AG04449 (cell line): ENCODE results near the gene TMEM222.

Source experiments
- CTCF ChIA-PET: fragments of 350-600 bp; formaldehyde crosslinking; extraction: SDS; loops from one replicate; lab custom pipeline; 2021; ENCODE audit warnings: antibody characterized with exemption; lab: Yijun Ruan, JAX
- POLR2A ChIA-PET: fragments of 400-600, 350-600 bp; formaldehyde crosslinking; extraction: SDS; loops from one replicate; lab custom pipeline; 2020; ENCODE audit warnings: antibody characterized with exemption, inconsistent platforms; lab: Yijun Ruan, JAX
- DNase-seq: peaks from one replicate; pipeline ENCODE4 v3.0.0-alpha.2; 2010; ENCODE audit warnings: low read depth, low spot score
- H3K4me3 ChIP-seq: 2 replicates; pipeline ENCODE4 v1.5.1; 2011; ENCODE audit warnings: low read depth, mild to moderate bottlenecking, control low read depth, low read length
- CTCF ChIP-seq: IDR thresholded peaks from one replicate; pipeline ENCODE4 v1.5.1; 2011; ENCODE audit warnings: mild to moderate bottlenecking, moderate library complexity, low read length, control low read depth, inconsistent platforms; ENCODE audit not compliant: insufficient read depth; ENCODE audit errors: missing control alignments

The TMEM222 gene

DNA sequence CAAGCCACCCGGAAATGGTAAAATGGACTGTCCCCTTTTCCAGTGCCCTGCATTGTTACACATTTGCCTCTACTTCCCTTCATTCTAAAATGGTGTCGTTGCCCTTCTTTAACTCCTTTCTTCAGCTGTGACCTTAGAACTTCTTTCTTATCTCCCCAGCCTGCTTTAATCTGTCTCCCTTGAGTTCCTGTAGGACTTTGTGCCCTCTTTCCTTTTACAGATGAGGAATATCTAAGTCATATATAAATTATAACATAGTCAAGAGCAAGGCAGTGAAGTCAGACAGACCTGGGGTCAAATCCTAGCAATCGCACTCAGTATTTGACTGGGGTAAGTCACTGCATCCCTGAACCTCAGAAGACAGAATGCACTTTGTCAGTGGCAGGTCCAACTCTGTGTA lies 31.4 kb upstream of the TMEM222 start:
- CTCF ChIA-PET = interaction anchor here (0.8 to 2.1 kb wide), 6 partner anchors 9 to 191 kb away, joined by 3 to 11 read pairs (median 5); no protein-coding TSS in a partner anchor
- POLR2A ChIA-PET = no interaction called here

DNA sequence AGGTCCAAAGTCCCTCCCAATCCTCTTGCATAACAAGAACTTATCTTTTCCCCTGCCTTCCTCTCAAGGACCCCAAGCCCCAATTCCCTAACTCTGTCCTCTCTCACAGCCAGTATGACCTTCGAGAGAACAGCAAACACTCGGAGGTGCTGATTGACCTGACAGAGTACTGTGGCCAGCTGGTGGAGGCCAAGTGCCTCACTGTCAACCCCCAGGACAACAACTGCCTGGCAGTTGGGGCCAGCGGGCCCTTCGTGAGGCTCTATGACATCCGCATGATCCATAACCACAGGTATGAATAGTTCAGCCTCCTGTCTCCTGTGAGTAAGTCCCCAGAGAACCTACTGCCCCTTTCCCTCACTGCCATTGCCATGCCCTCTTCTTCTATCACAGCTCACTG lies 29.9 kb upstream of the TMEM222 start:
- CTCF ChIA-PET = interaction anchor here (0.8 to 2.1 kb wide), 8 partner anchors 8 to 196 kb away, joined by 3 to 11 read pairs (median 4); no protein-coding TSS in a partner anchor
- H3K4me3 ChIP-seq = no peak overlapping the region
- DNase-seq = no peak
- no peak for TF ChIP-seq CTCF
- POLR2A ChIA-PET = no interaction called here

More for the DNA sequence above, 31.4 kb upstream of the TMEM222 start:
- H3K4me3 ChIP-seq = no peak overlapping the region
- no peak for TF ChIP-seq CTCF
- no peak for DNase-seq

DNA sequence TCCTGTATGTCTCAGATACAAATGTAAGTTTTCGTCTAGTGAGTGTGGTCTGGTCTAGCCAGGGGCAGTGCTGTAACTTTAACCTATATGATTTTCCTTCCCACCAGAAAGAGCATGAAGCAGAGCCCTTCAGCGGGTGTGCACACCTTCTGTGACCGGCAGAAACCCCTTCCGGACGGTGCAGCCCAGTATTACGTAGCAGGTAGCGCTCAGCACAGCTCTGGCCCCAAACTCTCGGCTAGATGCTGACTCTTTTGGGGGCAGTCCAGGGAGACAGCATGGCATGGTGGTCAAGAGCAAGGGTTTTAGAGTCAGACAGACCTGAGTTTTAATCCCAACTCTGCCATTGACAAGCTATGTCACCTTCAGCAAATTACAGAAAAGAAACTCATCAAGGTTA lies 28.0 kb upstream of the TMEM222 start:
- ChIA-PET POLR2A (interaction anchor here (1.0 kb wide), 1 partner anchor 188 kb away, joined by 3 read pairs; no protein-coding TSS in a partner anchor), CTCF (interaction anchor here (1.1 to 18.6 kb wide), 13 partner anchors 11 to 368 kb away, joined by 3 to 671 read pairs (median 112); partner anchors contain the start of genes AHDC1, CD164L2 and GPR3)
- DNase-seq = no peak
- no peak for TF ChIP-seq CTCF
- no peak overlapping the region for H3K4me3 ChIP-seq

GRCh38 chr1:27296773-27297291 lies 25.1 kb upstream of the TMEM222 start:
- CTCF ChIA-PET = interaction anchor here (0.6 to 18.6 kb wide), 63 partner anchors 14 to 383 kb away, joined by 3 to 671 read pairs (median 5); partner anchors contain the start of genes AHDC1, CD164L2, FCN3 and GPR3
- POLR2A ChIA-PET = no interaction called here
- peak; percentile 82 for TF ChIP-seq CTCF
- DNase-seq = no peak
- H3K4me3 ChIP-seq = no peak overlapping the region

DNA sequence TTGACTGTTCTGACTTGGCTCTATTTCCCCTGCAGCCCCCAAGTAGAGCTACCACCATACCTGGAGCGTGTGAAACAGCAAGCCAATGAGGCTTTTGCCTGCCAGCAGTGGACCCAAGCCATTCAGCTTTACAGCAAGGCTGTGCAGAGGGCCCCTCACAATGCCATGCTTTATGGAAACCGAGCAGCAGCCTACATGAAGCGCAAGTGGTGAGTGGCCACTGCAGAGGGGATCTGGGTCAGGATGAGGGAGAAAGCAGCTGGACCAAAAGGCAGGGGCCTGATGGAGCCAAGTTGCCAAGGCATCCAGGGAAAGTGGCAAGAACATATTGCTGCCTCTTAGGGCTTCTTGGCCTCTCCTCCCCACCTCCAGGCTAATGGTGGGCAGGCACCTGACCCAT lies 24.1 kb upstream of the TMEM222 start:
- CTCF ChIA-PET = interaction anchor here (1.0 to 18.6 kb wide), 32 partner anchors 15 to 372 kb away, joined by 3 to 671 read pairs (median 18); partner anchors contain the start of genes AHDC1, CD164L2, GPR3 and MAP3K6
- POLR2A ChIA-PET = interaction anchor here (3.5 kb wide), 1 partner anchor 68 kb away, joined by 31 read pairs; the partner anchor contains the start of gene MAP3K6

More for the DNA sequence above, 24.1 kb upstream of the TMEM222 start:
- no peak for TF ChIP-seq CTCF
- no peak overlapping the region for H3K4me3 ChIP-seq
- no peak for DNase-seq
